ENCODE measurements around the gene POU6F2.

- TF ChIP-seq EZH2 (IDR thresholded peaks at IDR 0.05; ENCODE audit: borderline replicate concordance, insufficient read depth, low read depth, low read length, poor library complexity, severe bottlenecking) = no peak
- no peak for TF ChIP-seq CTCF (IDR thresholded peaks at IDR 0.05)
These were observed 335.7 kb downstream of the POU6F2 start for GRCh38 chr7:39313376-39313775.
